Activated naive CD4-positive, alpha-beta T cell treated with anti-CD3 and anti-CD28 coated beads, Interleukin-2, amount 50 U/mL, for 72 hours (primary cell): Measurements from ENCODE around the gene C2. TPM values are rescaled to one million over a fixed set of nuclear protein-coding genes. Genes with fewer than 3 reads are reported as not detected.
A peak's percentile ranks its signal among the peaks of the same experiment; 100 is the strongest.

Experiments
- ATAC-seq, 2 donors: fragments of 150-1000 bp; cut with Tn5 transposase; 2 replicates each; pipeline ENCODE4 v1.10.0; 2021; ENCODE audit warnings: mild to moderate bottlenecking in 2 of 2, moderate library complexity in 2 of 2
- DNase-seq, 2 donors: peaks; one replicate each; pipeline ENCODE4 v3.0.0; 2021 to 2022; ENCODE audit warnings: low spot score in 2 of 2
- H3K27ac Mint-ChIP-seq, 2 donors: one replicate each; pipeline ENCODE4 v1.8.0; 2022; ENCODE audit warnings: mild to moderate bottlenecking in 2 of 2, mixed read lengths in 2 of 2
- H3K36me3 Mint-ChIP-seq, 2 donors: one replicate each; pipeline ENCODE4 v1.8.0; 2022; ENCODE audit warnings: mixed read lengths in 2 of 2
- H3K9me3 Mint-ChIP-seq, 2 donors: one replicate each; pipeline ENCODE4 v1.8.0; 2022; ENCODE audit warnings: mixed read lengths in 2 of 2
- total RNA-seq, 2 donors: library from RNA; stranded (reverse); gene quantifications; one replicate each; pipeline ENCODE4 v1.2.3, GENCODE V29; 2022

The C2 gene
- total RNA-seq, 2 donors from 2014 or later, result 0.53 to 5.2 TPM

DNA sequence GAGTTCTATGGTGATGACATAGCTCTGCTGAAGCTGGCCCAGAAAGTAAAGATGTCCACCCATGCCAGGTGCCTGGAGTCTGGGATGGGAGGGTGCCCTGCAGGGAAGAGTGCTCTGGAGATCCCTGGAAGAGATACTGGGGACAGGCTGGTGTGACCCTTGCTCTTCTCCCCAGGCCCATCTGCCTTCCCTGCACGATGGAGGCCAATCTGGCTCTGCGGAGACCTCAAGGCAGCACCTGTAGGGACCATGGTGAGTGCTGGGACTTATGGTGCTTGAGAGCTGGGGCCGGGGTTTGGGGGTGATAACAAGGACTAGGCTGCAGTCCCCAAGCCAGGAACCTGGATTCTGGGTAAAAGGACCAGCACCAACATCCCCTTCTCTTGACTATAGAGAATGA is 16.2 kb downstream of the C2 start:
- DNase-seq (no peak), ATAC-seq (no peak)
- Mint-ChIP-seq H3K36me3 (no peaks in the 10 kb centered on the region), H3K9me3 (no peaks in the 10 kb centered on the region), H3K27ac (peak overlapping the region in 1 of 2 donors; percentile 52)

DNA sequence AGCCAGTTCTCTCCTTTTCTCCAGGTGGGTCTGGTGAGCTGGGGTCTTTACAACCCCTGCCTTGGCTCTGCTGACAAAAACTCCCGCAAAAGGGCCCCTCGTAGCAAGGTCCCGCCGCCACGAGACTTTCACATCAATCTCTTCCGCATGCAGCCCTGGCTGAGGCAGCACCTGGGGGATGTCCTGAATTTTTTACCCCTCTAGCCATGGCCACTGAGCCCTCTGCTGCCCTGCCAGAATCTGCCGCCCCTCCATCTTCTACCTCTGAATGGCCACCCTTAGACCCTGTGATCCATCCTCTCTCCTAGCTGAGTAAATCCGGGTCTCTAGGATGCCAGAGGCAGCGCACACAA is 17.6 kb downstream of the C2 start:
- H3K9me3 Mint-ChIP-seq, result no peaks in the 10 kb centered on the region
- peak overlapping the region in 1 of 2 donors; percentile 29 for H3K27ac Mint-ChIP-seq
- H3K36me3 Mint-ChIP-seq, result no peaks in the 10 kb centered on the region
- no peak for DNase-seq
- ATAC-seq, result peak in 1 of 2 donors; percentile 6

DNA sequence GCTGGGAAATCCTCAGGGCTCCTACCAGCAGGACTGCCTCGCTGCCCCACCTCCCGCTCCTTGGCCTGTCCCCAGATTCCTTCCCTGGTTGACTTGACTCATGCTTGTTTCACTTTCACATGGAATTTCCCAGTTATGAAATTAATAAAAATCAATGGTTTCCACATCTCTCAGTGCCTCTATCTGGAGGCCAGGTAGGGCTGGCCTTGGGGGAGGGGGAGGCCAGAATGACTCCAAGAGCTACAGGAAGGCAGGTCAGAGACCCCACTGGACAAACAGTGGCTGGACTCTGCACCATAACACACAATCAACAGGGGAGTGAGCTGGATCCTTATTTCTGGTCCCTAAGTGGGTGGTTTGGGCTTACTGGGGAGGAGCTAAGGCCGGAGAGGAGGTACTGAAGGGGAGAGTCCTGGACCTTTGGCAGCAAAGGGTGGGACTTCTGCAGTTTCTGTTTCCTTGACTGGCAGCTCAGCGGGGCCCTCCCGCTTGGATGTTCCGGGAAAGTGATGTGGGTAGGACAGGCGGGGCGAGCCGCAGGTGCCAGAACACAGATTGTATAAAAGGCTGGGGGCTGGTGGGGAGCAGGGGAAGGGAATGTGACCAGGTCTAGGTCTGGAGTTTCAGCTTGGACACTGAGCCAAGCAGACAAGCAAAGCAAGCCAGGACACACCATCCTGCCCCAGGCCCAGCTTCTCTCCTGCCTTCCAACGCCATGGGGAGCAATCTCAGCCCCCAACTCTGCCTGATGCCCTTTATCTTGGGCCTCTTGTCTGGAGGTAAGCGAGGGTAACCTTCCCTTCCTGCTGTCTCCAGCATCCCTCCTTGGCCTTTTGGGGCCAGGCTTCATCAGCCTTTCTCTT is 18.2 kb downstream of the C2 start, which contains the start of gene CFB:
Gene CFB (plus strand): TSS at position 589 of the 863 bp plus-strand sequence. CDS start 127 bp downstream, at position 716.
- ATAC-seq (peak; percentile 32 to 56), DNase-seq (no peak)
- Mint-ChIP-seq H3K36me3 (no peaks in the 10 kb centered on the region), H3K9me3 (no peaks in the 10 kb centered on the region), H3K27ac (peak within 1 kb of the TSS; percentile 29 to 82)

DNA sequence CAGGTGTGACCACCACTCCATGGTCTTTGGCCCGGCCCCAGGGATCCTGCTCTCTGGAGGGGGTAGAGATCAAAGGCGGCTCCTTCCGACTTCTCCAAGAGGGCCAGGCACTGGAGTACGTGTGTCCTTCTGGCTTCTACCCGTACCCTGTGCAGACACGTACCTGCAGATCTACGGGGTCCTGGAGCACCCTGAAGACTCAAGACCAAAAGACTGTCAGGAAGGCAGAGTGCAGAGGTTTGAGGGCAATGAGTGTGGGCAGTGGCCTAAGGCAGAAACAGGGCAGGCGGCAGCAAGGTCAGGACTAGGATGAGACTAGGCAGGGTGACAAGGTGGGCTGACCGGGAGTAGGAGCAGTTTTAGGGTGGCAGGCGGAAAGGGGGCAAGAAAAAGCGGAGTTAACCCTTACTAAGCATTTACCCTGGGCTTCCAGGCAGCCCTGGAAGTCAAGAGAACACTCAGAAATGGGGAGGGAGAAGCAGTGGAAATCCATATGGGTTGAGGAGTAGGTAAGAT is 18.9 kb downstream of the C2 start:
- no peaks in the 10 kb centered on the region for H3K9me3 Mint-ChIP-seq
- ATAC-seq (no peak), DNase-seq (no peak)
- H3K27ac Mint-ChIP-seq, result peak overlapping the region in 1 of 2 donors; percentile 82
- no peaks in the 10 kb centered on the region for H3K36me3 Mint-ChIP-seq

DNA sequence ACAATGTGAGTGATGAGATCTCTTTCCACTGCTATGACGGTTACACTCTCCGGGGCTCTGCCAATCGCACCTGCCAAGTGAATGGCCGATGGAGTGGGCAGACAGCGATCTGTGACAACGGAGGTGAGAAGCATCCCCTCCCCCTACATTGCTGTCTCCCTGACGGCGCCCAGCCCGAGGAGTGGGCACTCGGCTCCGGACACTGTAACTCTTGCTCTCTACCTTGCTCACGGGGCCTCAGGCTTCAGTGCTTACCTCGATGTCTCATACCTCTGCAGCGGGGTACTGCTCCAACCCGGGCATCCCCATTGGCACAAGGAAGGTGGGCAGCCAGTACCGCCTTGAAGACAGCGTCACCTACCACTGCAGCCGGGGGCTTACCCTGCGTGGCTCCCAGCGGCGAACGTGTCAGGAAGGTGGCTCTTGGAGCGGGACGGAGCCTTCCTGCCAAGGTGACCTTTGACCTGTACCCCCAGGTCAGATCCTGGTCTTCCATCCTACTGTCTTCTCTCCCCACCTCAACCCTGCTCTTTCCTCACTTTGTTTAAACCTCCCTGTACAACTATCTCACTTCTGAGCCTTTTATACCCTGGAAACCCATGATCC is 19.7 kb downstream of the C2 start:
- ATAC-seq, result no peak
- DNase-seq, result no peak
- Mint-ChIP-seq H3K27ac (peak overlapping the region in 1 of 2 donors; percentile 29), H3K9me3 (no peaks in the 10 kb centered on the region), H3K36me3 (no peaks in the 10 kb centered on the region)

DNA sequence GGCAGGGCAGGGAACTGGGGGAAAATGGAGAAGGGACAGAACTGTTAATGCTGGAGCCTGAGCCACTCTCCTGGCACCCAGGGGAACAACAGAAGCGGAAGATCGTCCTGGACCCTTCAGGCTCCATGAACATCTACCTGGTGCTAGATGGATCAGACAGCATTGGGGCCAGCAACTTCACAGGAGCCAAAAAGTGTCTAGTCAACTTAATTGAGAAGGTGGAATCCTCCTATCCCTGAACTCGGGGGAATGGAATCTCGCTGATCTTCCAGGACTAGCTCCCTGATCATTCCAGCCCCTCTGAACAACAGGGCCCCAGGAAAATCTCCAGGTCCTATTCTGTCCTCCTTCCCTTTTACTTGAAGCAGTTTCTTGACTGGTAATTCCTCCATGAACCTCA is 20.3 kb downstream of the C2 start:
- no peaks in the 10 kb centered on the region for H3K9me3 Mint-ChIP-seq
- peaks cover 0 to 1% of the 10 kb centered on the region in 2 donors for H3K36me3 Mint-ChIP-seq
- DNase-seq (no peak), ATAC-seq (no peak)
- H3K27ac Mint-ChIP-seq, result no peak overlapping the region

DNA sequence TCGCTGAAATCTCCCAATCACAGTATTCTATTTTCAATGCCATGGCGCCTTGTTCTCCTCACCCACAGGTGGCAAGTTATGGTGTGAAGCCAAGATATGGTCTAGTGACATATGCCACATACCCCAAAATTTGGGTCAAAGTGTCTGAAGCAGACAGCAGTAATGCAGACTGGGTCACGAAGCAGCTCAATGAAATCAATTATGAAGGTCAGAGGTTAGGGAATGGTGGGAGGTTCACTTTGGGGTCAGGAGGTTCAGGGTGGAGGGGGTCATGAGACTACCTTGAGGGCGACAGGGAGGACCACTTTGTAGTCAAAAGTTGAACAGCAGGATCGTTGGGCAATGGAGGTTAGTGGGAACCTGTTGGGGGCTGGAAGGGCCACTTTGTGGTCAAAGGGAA is 20.8 kb downstream of the C2 start:
- H3K36me3 Mint-ChIP-seq, result peaks cover 0 to 6% of the 10 kb centered on the region in 2 donors
- no peak overlapping the region for H3K27ac Mint-ChIP-seq
- ATAC-seq, result no peak

DNA sequence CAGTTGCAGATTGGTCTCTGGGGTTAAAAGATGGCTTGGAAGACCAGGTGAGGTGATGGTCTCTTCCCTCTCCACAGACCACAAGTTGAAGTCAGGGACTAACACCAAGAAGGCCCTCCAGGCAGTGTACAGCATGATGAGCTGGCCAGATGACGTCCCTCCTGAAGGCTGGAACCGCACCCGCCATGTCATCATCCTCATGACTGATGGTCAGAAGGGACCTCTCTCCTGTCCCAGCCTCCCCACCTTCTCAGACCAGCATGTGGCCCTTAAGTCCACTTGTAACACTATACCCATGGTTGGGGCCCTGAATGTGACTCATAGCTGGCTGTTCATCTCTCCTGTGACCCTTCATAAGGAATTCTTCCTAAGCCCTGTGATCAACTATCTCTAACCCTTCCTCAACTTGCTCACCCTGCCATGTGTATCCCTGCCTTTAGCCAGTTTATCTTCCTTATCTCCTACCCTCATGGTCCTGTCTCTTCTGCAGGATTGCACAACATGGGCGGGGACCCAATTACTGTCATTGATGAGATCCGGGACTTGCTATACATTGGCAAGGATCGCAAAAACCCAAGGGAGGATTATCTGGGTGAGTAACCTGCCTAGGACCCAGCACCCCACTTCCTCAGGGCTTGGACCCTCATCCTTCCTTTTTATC is 21.4 kb downstream of the C2 start:
- H3K9me3 Mint-ChIP-seq, result no peaks in the 10 kb centered on the region
- peaks cover 0 to 9% of the 10 kb centered on the region in 2 donors for H3K36me3 Mint-ChIP-seq
- ATAC-seq, result peak in 1 of 2 donors; percentile 15
- DNase-seq, result no peak
- no peak overlapping the region for H3K27ac Mint-ChIP-seq

More for the DNA sequence above, 20.8 kb downstream of the C2 start:
- DNase-seq, result no peak
- H3K9me3 Mint-ChIP-seq, result no peaks in the 10 kb centered on the region

DNA sequence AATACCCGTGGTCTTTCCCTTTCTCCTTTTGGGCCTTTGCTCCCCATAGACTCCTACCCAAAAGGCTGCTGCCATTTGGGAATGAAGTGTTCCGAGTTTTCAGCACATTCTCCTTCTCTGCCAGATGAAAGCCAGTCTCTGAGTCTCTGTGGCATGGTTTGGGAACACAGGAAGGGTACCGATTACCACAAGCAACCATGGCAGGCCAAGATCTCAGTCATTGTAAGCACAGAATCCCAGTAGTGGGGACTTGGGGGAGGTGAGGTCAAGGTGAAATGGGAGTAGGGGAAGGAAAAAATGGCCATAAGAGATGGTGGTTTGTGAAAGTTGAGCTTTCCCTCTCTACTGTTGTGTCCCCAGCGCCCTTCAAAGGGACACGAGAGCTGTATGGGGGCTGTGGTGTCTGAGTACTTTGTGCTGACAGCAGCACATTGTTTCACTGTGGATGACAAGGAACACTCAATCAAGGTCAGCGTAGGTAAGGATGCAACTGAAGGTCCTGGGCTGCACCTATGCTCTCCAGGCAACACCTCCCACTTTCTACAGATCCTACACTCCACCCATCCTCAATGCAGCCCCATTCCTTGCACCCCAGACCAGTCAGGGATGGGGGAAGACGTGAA is 22.5 kb downstream of the C2 start:
- H3K27ac Mint-ChIP-seq, result peak overlapping the region in 1 of 2 donors; percentile 4
- H3K36me3 Mint-ChIP-seq, result peaks cover 4 to 15% of the 10 kb centered on the region in 2 donors
- no peaks in the 10 kb centered on the region for H3K9me3 Mint-ChIP-seq
- DNase-seq (no peak), ATAC-seq (no peak)

DNA sequence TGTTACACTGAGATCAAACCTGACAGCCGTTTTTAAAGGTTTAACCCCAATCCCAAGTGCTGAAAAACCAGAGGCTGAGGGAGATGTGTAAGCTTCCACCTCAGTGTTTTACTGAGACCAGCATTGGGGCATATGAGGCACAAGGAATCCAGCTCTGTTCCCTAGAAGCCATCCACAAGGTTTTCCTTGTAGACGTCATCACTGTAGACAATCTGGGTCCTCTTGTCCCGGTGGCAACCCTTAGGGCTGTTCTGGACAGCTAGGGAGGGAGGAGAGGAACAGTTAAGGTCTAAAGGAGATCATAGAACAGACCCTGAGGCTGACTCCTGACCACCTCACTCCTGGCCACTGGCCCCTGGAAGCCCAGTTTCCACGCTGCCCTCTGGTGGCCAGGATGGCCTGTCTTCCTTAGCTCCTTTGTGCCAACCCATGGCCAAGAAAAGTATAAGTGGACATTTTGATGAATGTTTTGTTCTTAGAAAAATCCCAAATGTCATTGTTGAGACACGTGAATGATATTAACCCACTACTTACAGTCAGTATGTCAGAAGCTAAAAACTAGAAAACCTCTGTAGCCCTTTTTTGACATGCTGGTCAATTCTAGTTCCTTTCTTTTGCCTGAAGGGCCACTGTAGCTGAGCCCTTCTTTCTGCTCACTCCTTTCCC is 24.8 kb downstream of the C2 start:
- Mint-ChIP-seq H3K36me3 (peaks cover 4 to 16% of the 10 kb centered on the region in 2 donors), H3K27ac (peak overlapping the region in 1 of 2 donors; percentile 34), H3K9me3 (no peaks in the 10 kb centered on the region)
- peak; percentile 75 to 82 for ATAC-seq
- peak in 1 of 2 donors; percentile 48 for DNase-seq

DNA sequence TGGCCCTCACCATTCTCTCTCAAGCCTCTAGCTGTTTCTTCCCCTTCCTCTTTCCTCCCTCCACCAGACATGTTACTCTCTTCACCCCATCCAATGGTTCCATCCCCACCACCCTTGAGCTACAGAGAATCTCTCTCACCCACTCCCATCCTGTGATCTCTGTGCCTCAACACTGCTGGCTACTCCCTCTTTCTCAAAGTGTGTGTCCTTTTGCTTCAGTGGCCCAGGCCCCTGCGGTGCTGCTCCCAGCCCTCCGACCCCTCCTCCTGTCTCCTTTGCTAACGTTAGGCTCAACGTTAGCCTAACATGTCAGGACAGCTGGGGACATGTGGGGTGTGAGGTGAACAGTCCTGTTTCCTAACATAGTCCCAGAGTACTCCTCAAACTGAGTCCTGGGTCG is 25.4 kb downstream of the C2 start:
- peaks cover 9 to 22% of the 10 kb centered on the region in 2 donors for H3K36me3 Mint-ChIP-seq
- H3K9me3 Mint-ChIP-seq, result no peaks in the 10 kb centered on the region
- peak overlapping the region in 1 of 2 donors; percentile 34 for H3K27ac Mint-ChIP-seq
- DNase-seq, result no peak
- peak in 1 of 2 donors; percentile 9 for ATAC-seq

DNA sequence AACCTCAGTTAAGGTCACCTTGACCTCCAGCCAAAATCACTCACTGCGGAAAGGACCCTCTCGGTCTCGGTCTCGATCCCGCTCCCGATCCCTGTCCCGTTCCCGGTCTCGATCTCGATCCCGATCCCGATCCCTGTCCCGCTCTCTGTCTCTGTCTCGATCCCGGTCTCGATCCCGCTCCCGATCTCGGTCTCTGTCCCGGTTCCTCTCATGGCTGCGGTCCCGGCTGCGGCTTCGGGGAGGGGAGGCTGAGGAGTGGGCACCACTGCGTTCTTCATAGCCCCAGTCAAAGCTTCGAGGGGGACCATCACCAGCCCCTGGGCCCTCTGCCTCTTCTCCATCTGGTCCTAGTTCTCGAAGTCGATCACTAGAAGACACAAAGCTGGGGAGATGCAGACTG is 27.0 kb downstream of the C2 start:
- H3K27ac Mint-ChIP-seq, result peak overlapping the region in 1 of 2 donors; percentile 17
- H3K36me3 Mint-ChIP-seq, result peaks cover 19 to 22% of the 10 kb centered on the region in 2 donors
- ATAC-seq (no peak), DNase-seq (no peak)
- H3K9me3 Mint-ChIP-seq, result no peaks in the 10 kb centered on the region

DNA sequence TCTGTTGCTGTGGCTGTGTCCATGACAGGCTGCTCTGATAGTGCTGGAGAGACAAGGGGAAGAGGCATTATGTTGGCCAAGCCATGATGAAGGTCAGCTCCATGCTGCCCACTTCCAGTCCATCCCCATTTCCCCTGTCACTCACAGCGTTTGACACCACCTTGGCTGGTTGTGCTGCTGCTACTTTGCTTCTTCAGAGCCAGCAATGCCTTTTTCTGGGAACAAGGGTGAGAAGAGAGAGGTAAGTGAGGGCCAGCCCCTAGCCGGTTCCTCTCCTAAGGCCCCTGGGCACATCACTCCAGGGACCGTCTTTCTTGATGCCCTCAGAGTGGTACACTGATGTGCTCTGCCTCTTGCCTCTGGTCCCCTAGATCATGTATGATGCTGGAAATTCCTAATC is 29.3 kb downstream of the C2 start:
- ATAC-seq (no peak), DNase-seq (no peak)
- Mint-ChIP-seq H3K27ac (peak overlapping the region in 1 of 2 donors; percentile 95), H3K36me3 (peaks cover 26 to 40% of the 10 kb centered on the region in 2 donors), H3K9me3 (no peaks in the 10 kb centered on the region)

DNA sequence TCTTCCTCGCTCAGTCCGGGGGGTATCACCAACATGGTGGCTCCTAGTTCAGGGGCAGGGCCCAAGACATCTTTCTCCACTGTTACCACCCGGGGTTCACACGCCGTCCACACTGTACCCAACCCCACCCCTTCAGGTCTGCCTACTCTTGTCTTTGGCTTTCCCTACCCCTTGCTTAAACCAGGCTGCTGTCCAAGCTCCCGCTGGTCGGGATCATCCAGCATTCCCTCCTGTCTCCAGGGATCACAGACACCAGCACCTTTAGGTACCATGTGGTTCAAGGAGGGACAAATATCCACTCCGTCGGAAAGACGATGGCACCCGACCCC is 30.9 kb downstream of the C2 start:
- no peaks in the 10 kb centered on the region for H3K9me3 Mint-ChIP-seq
- peaks cover 21 to 48% of the 10 kb centered on the region in 2 donors for H3K36me3 Mint-ChIP-seq
- DNase-seq (no peak), ATAC-seq (no peak)
- H3K27ac Mint-ChIP-seq, result peak overlapping the region; percentile 95 to 96

DNA sequence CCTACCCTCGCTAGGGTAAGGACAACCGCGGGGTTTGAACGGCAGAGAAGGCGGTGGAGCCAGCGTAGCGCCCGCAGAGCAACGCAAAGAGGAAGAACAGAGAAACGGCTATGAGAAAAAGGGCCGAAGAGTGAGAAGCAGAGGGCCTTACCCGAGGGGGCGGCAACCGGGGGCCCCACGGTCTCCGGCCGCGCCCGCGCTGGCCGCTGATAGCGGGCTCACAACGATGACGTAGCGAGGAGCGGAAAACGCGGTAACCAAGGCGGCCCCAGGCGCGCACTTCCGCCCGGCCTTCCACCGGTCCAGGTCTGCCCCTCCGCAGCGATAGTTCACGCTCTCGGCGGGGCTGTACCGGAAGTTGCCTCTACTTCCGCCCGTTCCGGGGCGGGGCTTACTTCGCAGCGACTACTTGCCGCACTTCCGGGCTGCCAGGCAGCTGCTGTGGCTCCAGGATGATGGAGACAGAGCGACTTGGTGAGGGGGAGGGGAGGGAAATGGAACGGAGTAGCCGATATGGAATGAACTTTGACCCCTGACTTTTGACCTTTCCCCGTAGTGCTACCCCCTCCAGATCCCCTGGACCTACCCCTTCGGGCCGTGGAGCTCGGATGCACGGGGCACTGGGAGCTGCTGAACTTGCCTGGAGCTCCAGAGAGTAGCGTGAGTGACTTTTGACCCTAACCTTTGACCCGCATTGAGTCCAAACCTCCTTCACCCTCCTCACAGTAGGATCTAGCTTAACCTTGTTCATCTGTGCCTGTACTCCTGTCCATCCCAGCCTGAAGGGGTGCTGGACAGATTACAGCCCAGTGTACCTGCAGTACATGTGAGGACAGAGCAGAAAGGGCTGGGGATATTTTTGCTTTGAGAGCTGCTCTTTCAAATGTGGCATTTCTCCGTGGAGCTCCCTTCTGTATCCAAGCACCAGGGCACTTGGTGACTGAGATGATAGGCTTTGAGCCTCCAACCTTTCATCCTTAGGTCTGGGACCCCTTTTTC is 31.5 kb downstream of the C2 start, which contains the start of the genes NELFE and SKIC2:
Gene NELFE (minus strand): TSS at position 231 of the 999 bp plus-strand sequence. CDS start 525 bp downstream, outside the sequence.
Gene SKIC2 (plus strand): TSS at position 435 of the 999 bp plus-strand sequence. CDS start 18 bp downstream, at position 453.
- Mint-ChIP-seq H3K36me3 (peaks cover 21 to 48% of the 10 kb centered on the region in 2 donors), H3K27ac (peak within 1 kb of the TSS; percentile 95 to 97), H3K9me3 (no peaks in the 10 kb centered on the region)
- DNase-seq, result peak; percentile 98 to 99
- ATAC-seq, result peak; percentile 100
